AG04450 (cell line): Measurements from ENCODE around the gene CACNA1E. TPM values are rescaled to one million over a fixed set of nuclear protein-coding genes. Genes with fewer than 3 reads are reported as not detected.

Experiments used
- CTCF ChIA-PET: fragments of 300-600, 350-600 bp; formaldehyde crosslinking; extraction: SDS; loops from one replicate; lab custom pipeline; 2022; ENCODE audit warnings: antibody characterized with exemption, inconsistent platforms; lab: Charles Lee
- POLR2A ChIA-PET: fragments of 350-600 bp; formaldehyde crosslinking; extraction: SDS; loops from one replicate; lab custom pipeline; 2021; ENCODE audit warnings: antibody characterized with exemption, inconsistent platforms; lab: Yijun Ruan, JAX
- DNase-seq: peaks from one replicate; pipeline ENCODE4 v3.0.0-alpha.2; 2011; ENCODE audit warnings: low read depth, low spot score
- H3K27ac ChIP-seq: one replicate; pipeline ENCODE4 v1.5.1; 2012; ENCODE audit warnings: low read depth, low read length, control low read depth
- H3K27me3 ChIP-seq: one replicate; pipeline ENCODE4 v1.6.0; 2012; ENCODE audit warnings: low read length; ENCODE audit not compliant: control insufficient read depth, insufficient read depth
- H3K4me3 ChIP-seq: 2 replicates; pipeline ENCODE4 v1.5.1; 2011; ENCODE audit warnings: mild to moderate bottlenecking, low read depth, low read length, control low read depth
- H3K9me3 ChIP-seq: 2 replicates; pipeline ENCODE4 v1.5.1; 2012; ENCODE audit warnings: low read length; ENCODE audit not compliant: control insufficient read depth, insufficient read depth
- CTCF ChIP-seq: IDR thresholded peaks from 2 replicates; pipeline ENCODE4 v1.5.1; 2011; ENCODE audit warnings: low read depth, low read length, control low read depth, inconsistent platforms
- polyA plus RNA-seq: library from polyadenylated mRNA; depleted of rRNA; stranded (reverse); fragments of >200 nt; gene quantifications from 2 replicates; pipeline ENCODE4 v1.2.3, GENCODE V29; 2011

Gene CACNA1E
- polyA plus RNA-seq, 1 experiment, result not detected

- H3K9me3 ChIP-seq, result peaks cover 10% of the 10 kb centered on the region
- H3K27me3 ChIP-seq, result no peaks in the 10 kb centered on the region
- no peak overlapping the region for H3K4me3 ChIP-seq
- TF ChIP-seq CTCF, result no peak
- DNase-seq, result no peak
- ChIA-PET CTCF (no interaction called here), POLR2A (no interaction called here)
- no peak overlapping the region for H3K27ac ChIP-seq
Measured at GRCh38 chr1:181714428-181714827, 231.1 kb downstream of the CACNA1E start.

- CTCF ChIA-PET, result no interaction called here
- Histone ChIP-seq H3K9me3 (no peaks in the 10 kb centered on the region; the same call in 1 of the 2 replicates), H3K27ac (no peak overlapping the region), H3K27me3 (no peaks in the 10 kb centered on the region), H3K4me3 (no peak overlapping the region)
- DNase-seq, result no peak
- TF ChIP-seq CTCF, result no peak
- POLR2A ChIA-PET, result no interaction called here
Measured at GRCh38 chr1:181718034-181718433, 234.7 kb downstream of the CACNA1E start.

GRCh38 chr1:181726320-181727012 is 243.1 kb downstream of the CACNA1E start:
- H3K27ac ChIP-seq, result no peak overlapping the region
- H3K4me3 ChIP-seq, result no peak overlapping the region
- POLR2A ChIA-PET, result no interaction called here
- H3K27me3 ChIP-seq, result no peaks in the 10 kb centered on the region
- CTCF ChIA-PET, result no interaction called here
- TF ChIP-seq CTCF, result no peak
- H3K9me3 ChIP-seq, result peaks cover 12% of the 10 kb centered on the region
- no peak for DNase-seq

GRCh38 chr1:181730606-181731005 is 247.3 kb downstream of the CACNA1E start:
- H3K9me3 ChIP-seq, result peaks cover 38% of the 10 kb centered on the region
- no peaks in the 10 kb centered on the region for H3K27me3 ChIP-seq
- TF ChIP-seq CTCF, result no peak
- no peak for DNase-seq
- H3K27ac ChIP-seq, result no peak overlapping the region
- no peak overlapping the region for H3K4me3 ChIP-seq
- ChIA-PET POLR2A (no interaction called here), CTCF (no interaction called here)

GRCh38 chr1:181732218-181732990 is 249.1 kb downstream of the CACNA1E start:
- CTCF ChIA-PET, result no interaction called here
- no peak overlapping the region for H3K4me3 ChIP-seq
- peaks cover 38% of the 10 kb centered on the region for H3K9me3 ChIP-seq
- H3K27ac ChIP-seq, result no peak overlapping the region
- no peak for DNase-seq
- POLR2A ChIA-PET, result no interaction called here
- TF ChIP-seq CTCF, result no peak
- H3K27me3 ChIP-seq, result no peaks in the 10 kb centered on the region
